ENCODE measurements around the gene CPED1.

DNA sequence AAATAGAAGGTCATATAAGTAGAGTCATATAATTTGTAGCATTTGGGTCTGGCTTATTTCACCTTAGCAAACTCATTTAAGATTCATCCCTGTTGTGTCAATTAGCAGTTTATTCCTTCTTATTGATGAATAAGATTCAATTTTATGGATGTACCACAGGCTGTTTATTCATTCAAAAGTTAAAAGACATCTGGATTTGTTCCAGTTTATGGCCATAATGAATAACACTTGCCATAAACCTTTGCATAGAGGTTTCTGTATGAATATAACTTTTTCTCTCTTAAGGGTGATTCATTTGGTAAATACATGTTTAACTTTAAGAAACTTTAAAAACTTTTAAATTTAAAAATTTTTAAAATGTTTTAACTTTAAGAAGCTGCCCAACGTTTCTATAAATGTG is 66.4 kb downstream of the CPED1 start:
- no peak for TF ChIP-seq POLR2A (IDR thresholded peaks at IDR 0.05)
- TF ChIP-seq, protein P1, sequence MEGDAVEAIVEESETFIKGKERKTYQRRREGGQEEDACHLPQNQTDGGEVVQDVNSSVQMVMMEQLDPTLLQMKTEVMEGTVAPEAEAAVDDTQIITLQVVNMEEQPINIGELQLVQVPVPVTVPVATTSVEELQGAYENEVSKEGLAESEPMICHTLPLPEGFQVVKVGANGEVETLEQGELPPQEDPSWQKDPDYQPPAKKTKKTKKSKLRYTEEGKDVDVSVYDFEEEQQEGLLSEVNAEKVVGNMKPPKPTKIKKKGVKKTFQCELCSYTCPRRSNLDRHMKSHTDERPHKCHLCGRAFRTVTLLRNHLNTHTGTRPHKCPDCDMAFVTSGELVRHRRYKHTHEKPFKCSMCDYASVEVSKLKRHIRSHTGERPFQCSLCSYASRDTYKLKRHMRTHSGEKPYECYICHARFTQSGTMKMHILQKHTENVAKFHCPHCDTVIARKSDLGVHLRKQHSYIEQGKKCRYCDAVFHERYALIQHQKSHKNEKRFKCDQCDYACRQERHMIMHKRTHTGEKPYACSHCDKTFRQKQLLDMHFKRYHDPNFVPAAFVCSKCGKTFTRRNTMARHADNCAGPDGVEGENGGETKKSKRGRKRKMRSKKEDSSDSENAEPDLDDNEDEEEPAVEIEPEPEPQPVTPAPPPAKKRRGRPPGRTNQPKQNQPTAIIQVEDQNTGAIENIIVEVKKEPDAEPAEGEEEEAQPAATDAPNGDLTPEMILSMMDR (IDR thresholded peaks at IDR 0.05) = no peak
